NT2/D1 (cell line): ENCODE data around the gene CYB5A.

Experiments
- SUZ12 ChIP-seq: IDR thresholded peaks from 2 replicates; pipeline ENCODE4 v1.6.1; 2011; ENCODE audit not compliant: insufficient read length, insufficient read depth; ENCODE audit errors: extremely low read depth
- YY1 ChIP-seq: IDR thresholded peaks from 2 replicates; pipeline ENCODE4 v1.6.1; 2011; ENCODE audit not compliant: insufficient read length, insufficient read depth
- ZNF274 ChIP-seq: IDR thresholded peaks from 2 replicates; pipeline ENCODE4 v1.6.1; 2011; ENCODE audit warnings: mild to moderate bottlenecking, low read depth, low read length

GRCh38 chr18:74303306-74303705 is 11.5 kb upstream of the CYB5A start:
- no peak for TF ChIP-seq YY1
- TF ChIP-seq ZNF274: no peak
- TF ChIP-seq SUZ12: no peak
